Panc1 (cell line): ENCODE data around the gene LIN7B. TPM values are rescaled to one million over a fixed set of nuclear protein-coding genes. Genes with fewer than 3 reads are reported as not detected.
A peak's percentile ranks its signal among the peaks of the same experiment; 100 is the strongest.

Experiments used
- ATAC-seq: fragments of 200-7000 bp; cut with Tn5 transposase; 2 replicates; pipeline ENCODE4 v1.9.1; 2020; ENCODE audit warnings: mild to moderate bottlenecking, moderate library complexity
- BruUV-seq: library from RNA; stranded (reverse); fragments of 400-500 nt; replicated peaks from 2 replicates; lab custom pipeline; 2021; lab: Mats Ljungman, UMichigan
- CTCF ChIA-PET: fragments of 300-600 bp; sonication (Branson Sonifier 250); formaldehyde crosslinking; loops from one replicate; lab custom pipeline; 2022; ENCODE audit warnings: antibody characterized with exemption; lab: Charles Lee
- POLR2A ChIA-PET: fragments of 300-600 bp; sonication (Branson Sonifier 250); formaldehyde crosslinking; loops from one replicate; lab custom pipeline; 2022; ENCODE audit warnings: antibody characterized with exemption; lab: Charles Lee
- DNase-seq: peaks from one replicate; pipeline ENCODE4 v3.0.0-alpha.2; 2010; ENCODE audit warnings: low read depth, low spot score
- H3K27ac ChIP-seq: 2 replicates; pipeline ENCODE4 v1.5.1; 2011; ENCODE audit warnings: mild to moderate bottlenecking, low read length, inconsistent platforms
- H3K27me3 ChIP-seq: fragments of 200-500 bp; sonication (Bioruptor generic); 2 replicates; pipeline ENCODE4 v1.6.0; 2014; ENCODE audit warnings: low read length, inconsistent platforms; ENCODE audit not compliant: control insufficient read depth, insufficient read depth
- H3K36me3 ChIP-seq: fragments of 200-500 bp; sonication (Bioruptor generic); 2 replicates; pipeline ENCODE4 v1.5.1; 2014; ENCODE audit warnings: inconsistent platforms, mild to moderate bottlenecking, low read length, moderate library complexity; ENCODE audit not compliant: control insufficient read depth, insufficient read depth
- H3K4me1 ChIP-seq: 2 replicates; pipeline ENCODE4 v1.5.1; 2011; ENCODE audit warnings: inconsistent platforms, mild to moderate bottlenecking, low read length, moderate library complexity; ENCODE audit not compliant: control insufficient read depth, insufficient read depth
- H3K4me3 ChIP-seq, 2 experiments: 2 replicates each; pipeline ENCODE4 v1.5.1; 2011 to 2012; ENCODE audit warnings: low read depth in 2 of 2, low read length in 2 of 2, mild to moderate bottlenecking in 2 of 2, inconsistent platforms in 1 of 2, moderate library complexity in 1 of 2
- H3K9me3 ChIP-seq: fragments of 200-500 bp; sonication (Bioruptor generic); 2 replicates; pipeline ENCODE4 v1.5.1; 2014; ENCODE audit warnings: low read depth, mild to moderate bottlenecking, inconsistent platforms, low read length, moderate library complexity; ENCODE audit not compliant: control insufficient read depth, insufficient read depth
- POLR2AphosphoS5 ChIP-seq: IDR thresholded peaks from 2 replicates; pipeline ENCODE4 v1.6.1; 2012; ENCODE audit warnings: mild to moderate bottlenecking, low read depth, low read length, moderate library complexity
- SIN3A ChIP-seq: IDR thresholded peaks from 2 replicates; pipeline ENCODE4 v1.6.1; 2012; ENCODE audit warnings: low read depth, mild to moderate bottlenecking, low read length, moderate library complexity, borderline replicate concordance; ENCODE audit not compliant: insufficient read depth
- TCF7L2 ChIP-seq: IDR thresholded peaks from 2 replicates; pipeline ENCODE4 v1.6.1; 2011; ENCODE audit warnings: mild to moderate bottlenecking, low read depth, low read length, inconsistent platforms
- in situ Hi-C: cut with HindIII; loops from 2 replicates; pipeline ENCODE4 v1.10.0; 2016; ENCODE audit warnings: low sequenced_read_pairs, low pct_unique_long_range_greater_than_20kb
- intact Hi-C: fragments of 100-400 bp; cut with micrococcal nuclease; formaldehyde crosslinking; loops from one replicate; pipeline ENCODE4 v1.10.0; 2022; ENCODE audit not compliant: unreplicated experiment
- total RNA-seq: library from RNA; stranded (reverse); gene quantifications from one replicate; pipeline ENCODE4 v1.2.1, GENCODE V29; 2021; ENCODE audit not compliant: unreplicated experiment
- TF ChIP-seq, protein P1 (sequence below), 2 experiments: IDR thresholded peaks; 2 replicates each; pipeline ENCODE4 v1.6.1; 2011 to 2012; ENCODE audit warnings: low read depth in 2 of 2, control low read depth in 1 of 2, low read length in 1 of 2, mild to moderate bottlenecking in 1 of 2, moderate library complexity in 1 of 2; ENCODE audit not compliant: insufficient read depth in 1 of 2
- TF ChIP-seq, protein P2 (sequence below): fragments of 450-650 bp; IDR thresholded peaks from 2 replicates; pipeline ENCODE4 v1.5.1; 2017; ENCODE audit warnings: mild to moderate bottlenecking

The LIN7B gene
- total RNA-seq, 1 experiment from 2014 or later: 6.4 TPM

DNA sequence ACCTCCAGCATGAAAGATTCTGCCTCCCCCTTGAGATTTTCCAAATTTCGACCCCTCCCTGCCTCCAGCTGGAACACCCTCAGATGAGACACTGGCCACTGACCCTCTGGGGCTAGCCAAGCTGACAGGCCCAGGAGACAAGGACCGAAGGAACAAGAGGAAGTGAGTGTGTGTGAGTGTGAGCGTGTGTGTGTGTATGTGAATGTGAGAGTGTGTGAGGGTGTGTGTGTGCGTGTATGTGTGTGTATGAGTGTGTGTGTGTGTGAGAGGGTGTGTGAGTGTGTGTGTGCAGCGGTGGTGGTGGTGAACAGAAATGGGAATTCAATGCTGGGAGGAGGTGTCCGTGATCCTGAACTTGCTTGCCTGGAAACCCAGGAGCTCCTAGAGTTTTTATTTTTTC is 27.2 kb downstream of the LIN7B start:
- Histone ChIP-seq H3K4me1 (no peaks in the 10 kb centered on the region), H3K36me3 (no peaks in the 10 kb centered on the region), H3K9me3 (no peaks in the 10 kb centered on the region), H3K27me3 (no peaks in the 10 kb centered on the region), H3K27ac (no peak overlapping the region), H3K4me3 (no peak overlapping the region)
- TF ChIP-seq TCF7L2: no peak
- TF ChIP-seq SIN3A: no peak
- no peak for TF ChIP-seq POLR2AphosphoS5
- TF ChIP-seq, protein P1, sequence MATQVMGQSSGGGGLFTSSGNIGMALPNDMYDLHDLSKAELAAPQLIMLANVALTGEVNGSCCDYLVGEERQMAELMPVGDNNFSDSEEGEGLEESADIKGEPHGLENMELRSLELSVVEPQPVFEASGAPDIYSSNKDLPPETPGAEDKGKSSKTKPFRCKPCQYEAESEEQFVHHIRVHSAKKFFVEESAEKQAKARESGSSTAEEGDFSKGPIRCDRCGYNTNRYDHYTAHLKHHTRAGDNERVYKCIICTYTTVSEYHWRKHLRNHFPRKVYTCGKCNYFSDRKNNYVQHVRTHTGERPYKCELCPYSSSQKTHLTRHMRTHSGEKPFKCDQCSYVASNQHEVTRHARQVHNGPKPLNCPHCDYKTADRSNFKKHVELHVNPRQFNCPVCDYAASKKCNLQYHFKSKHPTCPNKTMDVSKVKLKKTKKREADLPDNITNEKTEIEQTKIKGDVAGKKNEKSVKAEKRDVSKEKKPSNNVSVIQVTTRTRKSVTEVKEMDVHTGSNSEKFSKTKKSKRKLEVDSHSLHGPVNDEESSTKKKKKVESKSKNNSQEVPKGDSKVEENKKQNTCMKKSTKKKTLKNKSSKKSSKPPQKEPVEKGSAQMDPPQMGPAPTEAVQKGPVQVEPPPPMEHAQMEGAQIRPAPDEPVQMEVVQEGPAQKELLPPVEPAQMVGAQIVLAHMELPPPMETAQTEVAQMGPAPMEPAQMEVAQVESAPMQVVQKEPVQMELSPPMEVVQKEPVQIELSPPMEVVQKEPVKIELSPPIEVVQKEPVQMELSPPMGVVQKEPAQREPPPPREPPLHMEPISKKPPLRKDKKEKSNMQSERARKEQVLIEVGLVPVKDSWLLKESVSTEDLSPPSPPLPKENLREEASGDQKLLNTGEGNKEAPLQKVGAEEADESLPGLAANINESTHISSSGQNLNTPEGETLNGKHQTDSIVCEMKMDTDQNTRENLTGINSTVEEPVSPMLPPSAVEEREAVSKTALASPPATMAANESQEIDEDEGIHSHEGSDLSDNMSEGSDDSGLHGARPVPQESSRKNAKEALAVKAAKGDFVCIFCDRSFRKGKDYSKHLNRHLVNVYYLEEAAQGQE (IDR thresholded peaks at IDR 0.05; ENCODE audit: insufficient read depth in 1 of 2, low read depth in 2 of 2, low read length in 1 of 2): no peak
- TF ChIP-seq, protein P2, sequence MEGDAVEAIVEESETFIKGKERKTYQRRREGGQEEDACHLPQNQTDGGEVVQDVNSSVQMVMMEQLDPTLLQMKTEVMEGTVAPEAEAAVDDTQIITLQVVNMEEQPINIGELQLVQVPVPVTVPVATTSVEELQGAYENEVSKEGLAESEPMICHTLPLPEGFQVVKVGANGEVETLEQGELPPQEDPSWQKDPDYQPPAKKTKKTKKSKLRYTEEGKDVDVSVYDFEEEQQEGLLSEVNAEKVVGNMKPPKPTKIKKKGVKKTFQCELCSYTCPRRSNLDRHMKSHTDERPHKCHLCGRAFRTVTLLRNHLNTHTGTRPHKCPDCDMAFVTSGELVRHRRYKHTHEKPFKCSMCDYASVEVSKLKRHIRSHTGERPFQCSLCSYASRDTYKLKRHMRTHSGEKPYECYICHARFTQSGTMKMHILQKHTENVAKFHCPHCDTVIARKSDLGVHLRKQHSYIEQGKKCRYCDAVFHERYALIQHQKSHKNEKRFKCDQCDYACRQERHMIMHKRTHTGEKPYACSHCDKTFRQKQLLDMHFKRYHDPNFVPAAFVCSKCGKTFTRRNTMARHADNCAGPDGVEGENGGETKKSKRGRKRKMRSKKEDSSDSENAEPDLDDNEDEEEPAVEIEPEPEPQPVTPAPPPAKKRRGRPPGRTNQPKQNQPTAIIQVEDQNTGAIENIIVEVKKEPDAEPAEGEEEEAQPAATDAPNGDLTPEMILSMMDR: no peak
- DNase-seq: no peak
- BruUV-seq: no TSS peak
- CTCF ChIA-PET: no interaction called here
- in situ Hi-C loops: no loop called here
- intact Hi-C loops: no loop called here
- ATAC-seq: no peak
- POLR2A ChIA-PET: no interaction called here

DNA sequence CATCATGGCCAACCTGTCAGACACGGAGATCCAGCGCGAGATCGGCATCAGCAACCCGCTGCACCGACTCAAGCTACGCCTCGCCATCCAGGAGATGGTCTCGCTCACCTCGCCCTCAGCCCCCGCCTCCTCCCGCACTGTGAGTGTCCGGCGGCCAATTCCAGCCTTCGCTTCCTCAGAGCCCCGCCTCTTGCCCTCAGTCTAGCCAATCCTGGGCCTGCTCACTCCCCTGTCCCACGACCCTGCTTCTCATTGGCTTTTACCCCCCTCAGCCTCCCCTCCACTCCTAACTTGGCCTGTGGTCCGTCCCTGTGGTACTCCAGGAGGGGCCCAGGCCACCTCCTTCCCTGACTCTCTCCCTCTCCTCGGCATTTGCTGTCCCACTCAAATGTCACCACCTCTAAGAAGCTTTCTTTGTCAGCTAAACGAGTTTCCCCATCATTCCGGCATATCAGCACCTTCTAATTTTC is 28.7 kb downstream of the LIN7B start:
- no peak for TF ChIP-seq TCF7L2
- TF ChIP-seq SIN3A: no peak
- TF ChIP-seq, protein P1 (IDR thresholded peaks at IDR 0.05; ENCODE audit: insufficient read depth in 1 of 2, low read depth in 2 of 2, low read length in 1 of 2): no peak
- TF ChIP-seq, protein P2: no peak
- TF ChIP-seq POLR2AphosphoS5: no peak
- BruUV-seq: no TSS peak
- intact Hi-C loops: no loop called here
- H3K36me3 ChIP-seq: no peaks in the 10 kb centered on the region
- peak; percentile 98 for ATAC-seq
- DNase-seq: no peak
- H3K4me1 ChIP-seq: no peaks in the 10 kb centered on the region
- POLR2A ChIA-PET: no interaction called here
- in situ Hi-C loops: no loop called here
- peak overlapping the region; percentile 57; the same call in 1 of the 2 replicates for H3K27ac ChIP-seq
- H3K4me3 ChIP-seq: peak overlapping the region; percentile 56 to 64
- CTCF ChIA-PET: interaction anchor here (1.0 to 1.3 kb wide), 2 partner anchors 45 to 66 kb away, joined by 3 read pairs; no protein-coding TSS in a partner anchor
- no peaks in the 10 kb centered on the region for H3K9me3 ChIP-seq
- H3K27me3 ChIP-seq: no peaks in the 10 kb centered on the region
